Measurements from ENCODE around the gene UMAD1.

GRCh38 chr7:7607010-7607409 is 33.5 kb upstream of the UMAD1 start:
- TF ChIP-seq, protein P1, sequence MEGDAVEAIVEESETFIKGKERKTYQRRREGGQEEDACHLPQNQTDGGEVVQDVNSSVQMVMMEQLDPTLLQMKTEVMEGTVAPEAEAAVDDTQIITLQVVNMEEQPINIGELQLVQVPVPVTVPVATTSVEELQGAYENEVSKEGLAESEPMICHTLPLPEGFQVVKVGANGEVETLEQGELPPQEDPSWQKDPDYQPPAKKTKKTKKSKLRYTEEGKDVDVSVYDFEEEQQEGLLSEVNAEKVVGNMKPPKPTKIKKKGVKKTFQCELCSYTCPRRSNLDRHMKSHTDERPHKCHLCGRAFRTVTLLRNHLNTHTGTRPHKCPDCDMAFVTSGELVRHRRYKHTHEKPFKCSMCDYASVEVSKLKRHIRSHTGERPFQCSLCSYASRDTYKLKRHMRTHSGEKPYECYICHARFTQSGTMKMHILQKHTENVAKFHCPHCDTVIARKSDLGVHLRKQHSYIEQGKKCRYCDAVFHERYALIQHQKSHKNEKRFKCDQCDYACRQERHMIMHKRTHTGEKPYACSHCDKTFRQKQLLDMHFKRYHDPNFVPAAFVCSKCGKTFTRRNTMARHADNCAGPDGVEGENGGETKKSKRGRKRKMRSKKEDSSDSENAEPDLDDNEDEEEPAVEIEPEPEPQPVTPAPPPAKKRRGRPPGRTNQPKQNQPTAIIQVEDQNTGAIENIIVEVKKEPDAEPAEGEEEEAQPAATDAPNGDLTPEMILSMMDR (IDR thresholded peaks at IDR 0.05; ENCODE audit: low read length), result no peak
- no peak for TF ChIP-seq EZH2 (optimal IDR thresholded peaks at IDR 0.05; ENCODE audit: low read depth, low read length)
- TF ChIP-seq EZH2phosphoT487 (IDR thresholded peaks at IDR 0.05; ENCODE audit: low read length), result no peak

Measured in MM.1S (cell line).